HG03045 (cell line): Measurements from ENCODE around the gene CDH5.
A peak's percentile ranks its signal among the peaks of the same experiment; 100 is the strongest.

Experiments used
- ATAC-seq: cut with Tn5 transposase; IDR thresholded peaks from one replicate; pipeline ENCODE4 v1.9.1; 2021; ENCODE audit warnings: mild to moderate bottlenecking, moderate library complexity; ENCODE audit not compliant: unreplicated experiment

Gene CDH5

GRCh38 chr16:66390346-66391108 lies 24.0 kb downstream of the CDH5 start:
- no peak for ATAC-seq

- ATAC-seq: no peak
Measured at GRCh38 chr16:66391726-66392670, 25.5 kb downstream of the CDH5 start.

GRCh38 chr16:66395806-66396555 lies 29.5 kb downstream of the CDH5 start:
- ATAC-seq: no peak

- no peak for ATAC-seq
Measured at GRCh38 chr16:66397736-66398433, 31.4 kb downstream of the CDH5 start.

GRCh38 chr16:66399031-66399430 lies 32.5 kb downstream of the CDH5 start:
- no peak for ATAC-seq

GRCh38 chr16:66399930-66400329 lies 33.4 kb downstream of the CDH5 start:
- ATAC-seq: no peak

- ATAC-seq: no peak
Measured at GRCh38 chr16:66400503-66401380, 34.3 kb downstream of the CDH5 start.

- ATAC-seq: no peak
Measured at GRCh38 chr16:66401610-66402009, 35.1 kb downstream of the CDH5 start.

GRCh38 chr16:66402166-66402565 lies 35.7 kb downstream of the CDH5 start:
- no peak for ATAC-seq

- ATAC-seq: no peak
Measured at GRCh38 chr16:66402591-66403230, 36.2 kb downstream of the CDH5 start.

GRCh38 chr16:66403531-66404145 lies 37.1 kb downstream of the CDH5 start:
- ATAC-seq: no peak

GRCh38 chr16:66405057-66405783 lies 38.7 kb downstream of the CDH5 start:
- no peak for ATAC-seq

GRCh38 chr16:66406534-66407221 lies 40.2 kb downstream of the CDH5 start:
- ATAC-seq: peak; percentile 88

GRCh38 chr16:66408163-66409048 lies 41.9 kb downstream of the CDH5 start:
- no peak for ATAC-seq

GRCh38 chr16:66409156-66409555 lies 42.7 kb downstream of the CDH5 start:
- ATAC-seq: no peak

- ATAC-seq: no peak
Measured at GRCh38 chr16:66412182-66412581, 45.7 kb downstream of the CDH5 start.
